Peyer's patch (tissue), 4 donors: ENCODE measurements around the gene FIGNL2.

Experiments used
- CTCF ChIP-seq, 6 experiments: fragments of 450-650 bp in 4 of 6; fragments of 200-600 bp in 2 of 6; sonication (generic) in 1 of 6; IDR thresholded peaks; one replicate each; pipeline ENCODE4 v1.5.1; 2017 to 2019; ENCODE audit warnings: antibody characterized with exemption in 6 of 6, mild to moderate bottlenecking in 3 of 6, moderate library complexity in 1 of 6
- POLR2A ChIP-seq, 2 donors: fragments of 450-650 bp; IDR thresholded peaks; one replicate each; pipeline ENCODE4 v1.5.1; 2017; ENCODE audit warnings: antibody characterized with exemption in 2 of 2, mild to moderate bottlenecking in 2 of 2, moderate library complexity in 2 of 2

GRCh38 chr12:51870504-51870903, 22.0 kb upstream of the FIGNL2 start:
- TF ChIP-seq CTCF (IDR thresholded peaks at IDR 0.05) (no peak), POLR2A (IDR thresholded peaks at IDR 0.05) (no peak)
